Endothelial cell of umbilical vein (primary cell): ENCODE data around the gene LHPP. TPM values are rescaled to one million over a fixed set of nuclear protein-coding genes. Genes with fewer than 3 reads are reported as not detected.
"Not testable (repeated sequence)": the region's sequence is repeated elsewhere in the genome, so short reads cannot be mapped to it uniquely, and the experiment has no call there.

Experiments used
- BruUV-seq: library from RNA; stranded (reverse); fragments of 400-500 nt; replicated peaks from 2 replicates; lab custom pipeline; 2021; lab: Mats Ljungman, UMichigan
- CTCF ChIA-PET: fragments of 300-600, 350-600 bp; sonication (Branson Sonifier 250); formaldehyde crosslinking; loops from one replicate; lab custom pipeline; 2021; ENCODE audit warnings: antibody characterized with exemption, inconsistent platforms; lab: Charles Lee
- POLR2A ChIA-PET: fragments of 300-600, 350-600 bp; sonication (Branson Sonifier 250); formaldehyde crosslinking; loops from one replicate; lab custom pipeline; 2021; ENCODE audit warnings: antibody characterized with exemption, inconsistent platforms; lab: Charles Lee
- DNase-seq: peaks from one replicate; pipeline ENCODE4 v3.0.0-alpha.2; 2011; ENCODE audit warnings: low read depth, low spot score
- FAIRE-seq: peaks from 2 replicates; lab custom pipeline; 2011; peaks lifted over from hg19 to GRCh38; lab: Jason Lieb, UNC
- H2AFZ ChIP-seq: 2 replicates; pipeline ENCODE4 v1.6.0; 2012; ENCODE audit warnings: low read depth, low read length, control low read depth, inconsistent platforms
- H3K27ac ChIP-seq: 2 replicates; pipeline ENCODE4 v1.5.1; 2011; ENCODE audit warnings: low read depth, mild to moderate bottlenecking, control low read depth, low read length, moderate library complexity; ENCODE audit not compliant: insufficient read depth
- H3K27me3 ChIP-seq, 2 experiments: 2 replicates each; pipeline versions ENCODE4 v1.6.0 to v1.6.1; 2011; ENCODE audit warnings: low read length in 2 of 2, mixed read lengths in 1 of 2; ENCODE audit not compliant: control insufficient read depth in 2 of 2, insufficient read depth in 2 of 2
- H3K36me3 ChIP-seq, 2 experiments: 2 replicates in 1 of 2; 3 replicates in 1 of 2; pipeline ENCODE4 v1.5.1; 2011; ENCODE audit warnings: low read length in 2 of 2, mild to moderate bottlenecking in 1 of 2, moderate library complexity in 1 of 2; ENCODE audit not compliant: control insufficient read depth in 2 of 2, insufficient read depth in 2 of 2; ENCODE audit errors: extremely low read depth in 1 of 2
- H3K4me1 ChIP-seq: 3 replicates; pipeline ENCODE4 v1.5.1; 2011; ENCODE audit warnings: mild to moderate bottlenecking, low read length; ENCODE audit not compliant: control insufficient read depth, insufficient read depth; ENCODE audit errors: extremely low read depth
- H3K4me2 ChIP-seq: 2 replicates; pipeline ENCODE4 v1.6.1; 2011; ENCODE audit warnings: low read length, control low read depth, mixed read lengths; ENCODE audit not compliant: insufficient read depth
- H3K4me3 ChIP-seq, 3 experiments: fragments of 200-600 bp in 1 of 3; sonication (generic), shearing (Covaris generic) in 1 of 3; replicated peaks in 1 of 3; 2 replicates each; pipeline ENCODE4 v1.5.1; 2011 to 2016; ENCODE audit warnings: control low read depth in 3 of 3, low read length in 3 of 3, mild to moderate bottlenecking in 2 of 3, inconsistent platforms in 1 of 3, low read depth in 1 of 3, moderate library complexity in 1 of 3; ENCODE audit not compliant: insufficient read depth in 1 of 3
- H3K79me2 ChIP-seq: 2 replicates; pipeline ENCODE4 v1.6.0; 2012; ENCODE audit warnings: low read length, inconsistent platforms; ENCODE audit not compliant: control insufficient read depth, insufficient read depth
- H3K9ac ChIP-seq: replicated peaks from 2 replicates; pipeline ENCODE3; 2011; ENCODE audit warnings: low read length, control low read depth; ENCODE audit not compliant: insufficient read depth; ENCODE audit errors: extremely low read depth
- H3K9me1 ChIP-seq: replicated peaks from 3 replicates; pipeline ENCODE4 v1.6.0; 2011; ENCODE audit warnings: mild to moderate bottlenecking, low read length; ENCODE audit not compliant: control insufficient read depth, insufficient read depth; ENCODE audit errors: extremely low read depth
- H3K9me3 ChIP-seq: replicated peaks from 2 replicates; pipeline ENCODE4 v1.5.1; 2012; ENCODE audit warnings: low read length, inconsistent platforms; ENCODE audit not compliant: control insufficient read depth, insufficient read depth
- H4K20me1 ChIP-seq: replicated peaks from 2 replicates; pipeline ENCODE3; 2011; ENCODE audit warnings: mild to moderate bottlenecking, low read length; ENCODE audit not compliant: control insufficient read depth, insufficient read depth; ENCODE audit errors: extremely low read depth
- EZH2 ChIP-seq: IDR thresholded peaks from 2 replicates; pipeline ENCODE4 v1.6.1; 2012; ENCODE audit warnings: borderline replicate concordance, low read depth, mild to moderate bottlenecking, moderate library complexity, low read length, inconsistent platforms; ENCODE audit not compliant: severe bottlenecking
- FOS ChIP-seq: IDR thresholded peaks from 2 replicates; pipeline ENCODE4 v1.6.1; 2011; ENCODE audit warnings: mild to moderate bottlenecking, low read length, moderate library complexity, borderline replicate concordance; ENCODE audit not compliant: insufficient read depth
- dilution Hi-C: fragments of 300-500 bp; cut with MboI; formaldehyde crosslinking; loops from one replicate; pipeline ENCODE4 v1.15.0; 2019; ENCODE audit warnings: low sequenced_read_pairs; ENCODE audit not compliant: extremely low pct_ligation_motif_present
- intact Hi-C: fragments of 100-400 bp; cut with micrococcal nuclease; formaldehyde crosslinking; loops from one replicate; pipeline ENCODE4 v1.10.0; 2022
- polyA plus RNA-seq, 4 experiments: library from polyadenylated mRNA; depleted of rRNA in 3 of 4; stranded (reverse) in 3 of 4; unstranded in 1 of 4; fragments of >200 nt; gene quantifications; 2 replicates each; pipeline versions ENCODE4 v1.2.1 to v1.2.3, GENCODE V29; 2011 to 2012; ENCODE audit warnings: missing spikeins in 1 of 4
- total RNA-seq: library from RNA; stranded (reverse); gene quantifications from 2 replicates; pipeline ENCODE4 v1.2.3, GENCODE V29; 2021
- TF ChIP-seq, protein P1 (sequence below): IDR thresholded peaks from 2 replicates; pipeline ENCODE4 v1.6.1; 2011; ENCODE audit not compliant: insufficient read depth, insufficient read length

LHPP gene
- total and polyA plus RNA-seq, 2 donors (not counting 3 experiments of a cell fraction or from before 2014, with no cell fraction given), result 5.8 to 11.2 TPM

DNA sequence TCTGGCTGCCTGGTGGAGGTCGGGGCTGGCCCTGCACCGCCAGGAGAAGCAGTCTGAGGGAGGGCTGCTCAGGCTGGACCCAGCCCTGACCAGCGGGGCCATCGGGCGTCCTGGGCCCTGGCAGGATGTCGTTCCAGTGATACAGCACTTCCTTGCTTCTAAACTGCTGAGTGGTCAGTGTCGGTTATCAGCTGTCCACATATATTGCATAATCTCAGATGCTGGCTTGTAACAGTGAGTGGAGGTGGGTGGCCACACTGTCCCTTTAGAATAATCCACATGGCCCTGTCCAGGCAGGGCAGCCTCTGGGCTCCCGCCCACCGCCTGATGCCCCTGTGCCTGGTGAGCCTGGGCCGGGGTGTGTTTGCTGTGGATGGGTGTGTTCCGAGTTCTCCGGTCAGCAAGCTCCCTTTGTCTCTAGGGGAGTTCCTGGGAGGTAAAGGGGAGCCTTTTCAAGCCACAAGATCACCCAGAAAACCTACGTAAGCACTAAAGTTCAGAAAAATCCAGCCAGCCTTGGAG, 86.1 kb downstream of the LHPP start:
- Histone ChIP-seq H3K9me3 (no peaks in the 10 kb centered on the region), H3K9me1 (no peaks in the 10 kb centered on the region), H3K4me3 (no peak overlapping the region), H3K27ac (no peak overlapping the region), H3K4me1 (no peaks in the 10 kb centered on the region), H3K36me3 (no peaks in the 10 kb centered on the region), H3K9ac (no peak overlapping the region), H4K20me1 (no peaks in the 10 kb centered on the region), H3K4me2 (no peak overlapping the region), H3K79me2 (no peaks in the 10 kb centered on the region), H3K27me3 (no peaks in the 10 kb centered on the region), H2AFZ (no peak overlapping the region)
- POLR2A ChIA-PET, result no interaction called here
- dilution Hi-C loops, result no loop called here
- FAIRE-seq (no peak), DNase-seq (no peak)
- BruUV-seq, result no TSS peak
- no peak for TF ChIP-seq EZH2
- TF ChIP-seq, protein P1, sequence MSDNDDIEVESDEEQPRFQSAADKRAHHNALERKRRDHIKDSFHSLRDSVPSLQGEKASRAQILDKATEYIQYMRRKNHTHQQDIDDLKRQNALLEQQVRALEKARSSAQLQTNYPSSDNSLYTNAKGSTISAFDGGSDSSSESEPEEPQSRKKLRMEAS, result no peak
- no peak for TF ChIP-seq FOS
- CTCF ChIA-PET, result interaction anchor here (1.6 to 1.7 kb wide), 2 partner anchors 193 to 198 kb away, joined by 6 to 10 read pairs; no protein-coding TSS in a partner anchor
- intact Hi-C loops, result no loop called here

DNA sequence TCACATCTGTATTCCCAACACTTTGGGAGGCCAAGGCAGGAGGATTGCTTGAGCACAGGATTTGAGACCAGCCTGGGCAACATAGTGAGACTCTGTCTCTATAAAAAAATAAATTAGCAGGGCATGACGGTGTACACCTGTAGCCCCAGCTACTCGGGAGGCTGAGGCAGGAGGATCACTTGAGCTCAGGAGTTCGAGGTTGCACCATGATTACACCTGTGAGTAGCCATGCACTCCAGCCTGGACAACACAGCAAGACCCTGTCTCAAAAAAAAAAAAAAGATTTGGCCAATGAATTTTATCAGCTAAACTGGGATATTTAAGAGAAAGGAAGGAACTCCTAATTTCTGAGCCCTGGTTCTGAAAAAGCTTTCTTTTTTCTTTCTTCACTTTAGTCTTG, 87.5 kb downstream of the LHPP start:
- FAIRE-seq, H3K4me2 ChIP-seq, BruUV-seq, dilution Hi-C loops, H2AFZ ChIP-seq, H3K27ac ChIP-seq, H3K4me3 ChIP-seq, H3K27me3 ChIP-seq, H3K36me3 ChIP-seq, H4K20me1 ChIP-seq, DNase-seq, H3K79me2 ChIP-seq, H3K4me1 ChIP-seq, H3K9me3 ChIP-seq, POLR2A ChIA-PET, intact Hi-C loops, H3K9me1 ChIP-seq, H3K9ac ChIP-seq: not testable (repeated sequence)
- CTCF ChIA-PET, result interaction anchor here (0.9 to 1.0 kb wide), 2 partner anchors 192 to 196 kb away, joined by 3 to 5 read pairs; no protein-coding TSS in a partner anchor
